Kidney epithelial cell (primary cell): Measurements from ENCODE around the gene OR13C4. TPM values are rescaled to one million over a fixed set of nuclear protein-coding genes. Genes with fewer than 3 reads are reported as not detected.

Experiments used
- DNase-seq: peaks from one replicate; pipeline ENCODE4 v3.0.0-alpha.2; 2010; ENCODE audit warnings: low read depth
- H3K27me3 ChIP-seq: 2 replicates; pipeline ENCODE4 v1.6.0; 2011; ENCODE audit warnings: low read length; ENCODE audit not compliant: control insufficient read depth, insufficient read depth
- H3K36me3 ChIP-seq: 2 replicates; pipeline ENCODE4 v1.5.1; 2011; ENCODE audit warnings: low read length; ENCODE audit not compliant: control insufficient read depth, insufficient read depth
- H3K4me3 ChIP-seq: 2 replicates; pipeline ENCODE4 v1.5.1; 2011; ENCODE audit warnings: low read depth, mild to moderate bottlenecking, control low read depth, low read length
- CTCF ChIP-seq: IDR thresholded peaks from 2 replicates; pipeline ENCODE4 v1.5.1; 2011; ENCODE audit warnings: mild to moderate bottlenecking, moderate library complexity, low read length, control low read depth, inconsistent platforms; ENCODE audit not compliant: insufficient read depth, poor library complexity, severe bottlenecking
- total RNA-seq: library from RNA; depleted of rRNA; stranded (reverse); fragments of >200 nt; gene quantifications from 2 replicates; pipeline ENCODE4 v1.2.3, GENCODE V29; 2015

OR13C4 gene
- total RNA-seq, 1 donor from 2014 or later = not detected

- DNase-seq = no peak
- Histone ChIP-seq H3K27me3 (no peaks in the 10 kb centered on the region), H3K36me3 (no peaks in the 10 kb centered on the region), H3K4me3 (no peak overlapping the region)
- no peak for TF ChIP-seq CTCF
Measured at GRCh38 chr9:104482921-104483570, 44.0 kb downstream of the OR13C4 start.

Other genes starting within 250 kb of the OR13C4 start
- gene OR13F1, start 22.9 kb downstream of the OR13C4 start, total RNA-seq = not detected in 2 replicates
- gene OR13C3, start 9.6 kb upstream of the OR13C4 start, total RNA-seq = not detected in 2 replicates
- gene OR13C8, start 42.0 kb upstream of the OR13C4 start, total RNA-seq = not detected in 2 replicates
- not detected in 2 replicates for gene OR13C5, start 72.2 kb upstream of the OR13C4 start, total RNA-seq
- not detected in 2 replicates for gene OR13C2, start 78.4 kb upstream of the OR13C4 start, total RNA-seq
- gene OR13C9, start 91.0 kb upstream of the OR13C4 start, total RNA-seq = not detected in 2 replicates
- gene OR13D1, start 167.3 kb upstream of the OR13C4 start, total RNA-seq = not detected in 2 replicates
- 25.2 and 29.3 TPM in 2 replicates for gene NIPSNAP3A, start 220.5 kb upstream of the OR13C4 start, total RNA-seq
- gene NIPSNAP3B, start 236.9 kb upstream of the OR13C4 start, total RNA-seq = 0.27 and 2.3 TPM in 2 replicates